Endothelial cell of umbilical vein (primary cell): ENCODE data around the gene ITPR1. TPM values are rescaled to one million over a fixed set of nuclear protein-coding genes. Genes with fewer than 3 reads are reported as not detected.

Source experiments
- BruUV-seq: library from RNA; stranded (reverse); fragments of 400-500 nt; replicated peaks from 2 replicates; lab custom pipeline; 2021; lab: Mats Ljungman, UMichigan
- CTCF ChIA-PET: fragments of 300-600, 350-600 bp; sonication (Branson Sonifier 250); formaldehyde crosslinking; loops from one replicate; lab custom pipeline; 2021; ENCODE audit warnings: antibody characterized with exemption, inconsistent platforms; lab: Charles Lee
- POLR2A ChIA-PET: fragments of 300-600, 350-600 bp; sonication (Branson Sonifier 250); formaldehyde crosslinking; loops from one replicate; lab custom pipeline; 2021; ENCODE audit warnings: antibody characterized with exemption, inconsistent platforms; lab: Charles Lee
- DNase-seq: peaks from one replicate; pipeline ENCODE4 v3.0.0-alpha.2; 2011; ENCODE audit warnings: low read depth, low spot score
- FAIRE-seq: peaks from 2 replicates; lab custom pipeline; 2011; peaks lifted over from hg19 to GRCh38; lab: Jason Lieb, UNC
- H2AFZ ChIP-seq: 2 replicates; pipeline ENCODE4 v1.6.0; 2012; ENCODE audit warnings: low read depth, low read length, control low read depth, inconsistent platforms
- H3K27ac ChIP-seq: 2 replicates; pipeline ENCODE4 v1.5.1; 2011; ENCODE audit warnings: low read depth, mild to moderate bottlenecking, control low read depth, low read length, moderate library complexity; ENCODE audit not compliant: insufficient read depth
- H3K27me3 ChIP-seq, 2 experiments: 2 replicates each; pipeline versions ENCODE4 v1.6.0 to v1.6.1; 2011; ENCODE audit warnings: low read length in 2 of 2, mixed read lengths in 1 of 2; ENCODE audit not compliant: control insufficient read depth in 2 of 2, insufficient read depth in 2 of 2
- H3K36me3 ChIP-seq, 2 experiments: 2 replicates in 1 of 2; 3 replicates in 1 of 2; pipeline ENCODE4 v1.5.1; 2011; ENCODE audit warnings: low read length in 2 of 2, mild to moderate bottlenecking in 1 of 2, moderate library complexity in 1 of 2; ENCODE audit not compliant: control insufficient read depth in 2 of 2, insufficient read depth in 2 of 2; ENCODE audit errors: extremely low read depth in 1 of 2
- H3K4me1 ChIP-seq: 3 replicates; pipeline ENCODE4 v1.5.1; 2011; ENCODE audit warnings: mild to moderate bottlenecking, low read length; ENCODE audit not compliant: control insufficient read depth, insufficient read depth; ENCODE audit errors: extremely low read depth
- H3K4me2 ChIP-seq: 2 replicates; pipeline ENCODE4 v1.6.1; 2011; ENCODE audit warnings: low read length, control low read depth, mixed read lengths; ENCODE audit not compliant: insufficient read depth
- H3K4me3 ChIP-seq, 3 experiments: fragments of 200-600 bp in 1 of 3; sonication (generic), shearing (Covaris generic) in 1 of 3; replicated peaks in 1 of 3; 2 replicates each; pipeline ENCODE4 v1.5.1; 2011 to 2016; ENCODE audit warnings: control low read depth in 3 of 3, low read length in 3 of 3, mild to moderate bottlenecking in 2 of 3, inconsistent platforms in 1 of 3, low read depth in 1 of 3, moderate library complexity in 1 of 3; ENCODE audit not compliant: insufficient read depth in 1 of 3
- H3K79me2 ChIP-seq: 2 replicates; pipeline ENCODE4 v1.6.0; 2012; ENCODE audit warnings: low read length, inconsistent platforms; ENCODE audit not compliant: control insufficient read depth, insufficient read depth
- H3K9ac ChIP-seq: replicated peaks from 2 replicates; pipeline ENCODE3; 2011; ENCODE audit warnings: low read length, control low read depth; ENCODE audit not compliant: insufficient read depth; ENCODE audit errors: extremely low read depth
- H3K9me1 ChIP-seq: replicated peaks from 3 replicates; pipeline ENCODE4 v1.6.0; 2011; ENCODE audit warnings: mild to moderate bottlenecking, low read length; ENCODE audit not compliant: control insufficient read depth, insufficient read depth; ENCODE audit errors: extremely low read depth
- H3K9me3 ChIP-seq: replicated peaks from 2 replicates; pipeline ENCODE4 v1.5.1; 2012; ENCODE audit warnings: low read length, inconsistent platforms; ENCODE audit not compliant: control insufficient read depth, insufficient read depth
- H4K20me1 ChIP-seq: replicated peaks from 2 replicates; pipeline ENCODE3; 2011; ENCODE audit warnings: mild to moderate bottlenecking, low read length; ENCODE audit not compliant: control insufficient read depth, insufficient read depth; ENCODE audit errors: extremely low read depth
- CTCF ChIP-seq, 2 donors: IDR thresholded peaks; 1 replicate in 1 of 2; 2 replicates in 1 of 2; pipeline ENCODE4 v1.5.1; 2011; ENCODE audit warnings: low read length in 2 of 2, mild to moderate bottlenecking in 2 of 2, moderate library complexity in 2 of 2, control low read depth in 1 of 2, inconsistent platforms in 1 of 2, low read depth in 1 of 2; ENCODE audit not compliant: insufficient read depth in 1 of 2; ENCODE audit errors: extremely low read depth in 1 of 2
- EZH2 ChIP-seq: IDR thresholded peaks from 2 replicates; pipeline ENCODE4 v1.6.1; 2012; ENCODE audit warnings: borderline replicate concordance, low read depth, mild to moderate bottlenecking, moderate library complexity, low read length, inconsistent platforms; ENCODE audit not compliant: severe bottlenecking
- FOS ChIP-seq: IDR thresholded peaks from 2 replicates; pipeline ENCODE4 v1.6.1; 2011; ENCODE audit warnings: mild to moderate bottlenecking, low read length, moderate library complexity, borderline replicate concordance; ENCODE audit not compliant: insufficient read depth
- GATA2 ChIP-seq: IDR thresholded peaks from 2 replicates; pipeline ENCODE4 v1.7.0; 2011; ENCODE audit warnings: low read depth, mild to moderate bottlenecking, moderate library complexity, mixed read lengths, low read length; ENCODE audit not compliant: insufficient read length, insufficient read depth
- JUN ChIP-seq: IDR thresholded peaks from 2 replicates; pipeline ENCODE4 v1.6.1; 2011; ENCODE audit warnings: borderline replicate concordance, low read depth; ENCODE audit not compliant: insufficient read length, insufficient read depth
- MAX ChIP-seq: IDR thresholded peaks from 2 replicates; pipeline ENCODE4 v1.6.1; 2011; ENCODE audit not compliant: insufficient read depth, insufficient read length
- MYC ChIP-seq: IDR thresholded peaks from one replicate; pipeline ENCODE4 v1.6.1; 2011; ENCODE audit warnings: mild to moderate bottlenecking, low read depth, low read length
- POLR2A ChIP-seq: IDR thresholded peaks from 2 replicates; pipeline ENCODE4 v1.6.1; 2012; ENCODE audit warnings: low read depth, mild to moderate bottlenecking, control low read depth, low read length
- POLR2AphosphoS5 ChIP-seq: IDR thresholded peaks from 2 replicates; pipeline ENCODE4 v1.6.1; 2012; ENCODE audit warnings: low read depth, mild to moderate bottlenecking, control low read depth, low read length, moderate library complexity; ENCODE audit not compliant: insufficient read depth
- dilution Hi-C: fragments of 300-500 bp; cut with MboI; formaldehyde crosslinking; loops from one replicate; pipeline ENCODE4 v1.15.0; 2019; ENCODE audit warnings: low sequenced_read_pairs; ENCODE audit not compliant: extremely low pct_ligation_motif_present
- intact Hi-C: fragments of 100-400 bp; cut with micrococcal nuclease; formaldehyde crosslinking; loops from one replicate; pipeline ENCODE4 v1.10.0; 2022
- polyA plus RNA-seq, 4 experiments: library from polyadenylated mRNA; depleted of rRNA in 3 of 4; stranded (reverse) in 3 of 4; unstranded in 1 of 4; fragments of >200 nt; gene quantifications; 2 replicates each; pipeline versions ENCODE4 v1.2.1 to v1.2.3, GENCODE V29; 2011 to 2012; ENCODE audit warnings: missing spikeins in 1 of 4
- total RNA-seq: library from RNA; stranded (reverse); gene quantifications from 2 replicates; pipeline ENCODE4 v1.2.3, GENCODE V29; 2021

Gene ITPR1
- total and polyA plus RNA-seq, 2 donors (not counting 3 experiments of a cell fraction or from before 2014, with no cell fraction given) = 5.1 to 16.1 TPM

GRCh38 chr3:4718179-4718736 lies 225.1 kb downstream of the ITPR1 start:
- no peak overlapping the region for H2AFZ ChIP-seq
- no peaks in the 10 kb centered on the region for H3K4me1 ChIP-seq

More at GRCh38 chr3:4718179-4718736, 225.1 kb downstream of the ITPR1 start:
- DNase-seq = no peak
- FAIRE-seq = no peak
- H3K27ac ChIP-seq = no peak overlapping the region
- ChIA-PET CTCF (interaction anchor here (1.1 to 8.8 kb wide), 4 partner anchors 33 to 341 kb away, joined by 6 to 284 read pairs (median 110); partner anchors contain the start of gene BHLHE40), POLR2A (no interaction called here)
- intact Hi-C loops (no loop called here), dilution Hi-C loops (no loop called here)
- no TSS peak for BruUV-seq
- no peaks in the 10 kb centered on the region for H3K27me3 ChIP-seq
- H3K9me3 ChIP-seq = no peaks in the 10 kb centered on the region
- no peaks in the 10 kb centered on the region for H4K20me1 ChIP-seq
- H3K9ac ChIP-seq = no peak overlapping the region
- TF ChIP-seq MAX (no peak), JUN (no peak), POLR2AphosphoS5 (no peak), GATA2 (no peak), EZH2 (no peak), MYC (no peak), FOS (no peak), CTCF (IDR thresholded peaks at IDR 0.05; ENCODE audit: extremely low read depth in 1 of 2, insufficient read depth in 1 of 2, low read depth in 1 of 2, low read length in 2 of 2) (no peak), POLR2A (no peak)
- no peak overlapping the region for H3K4me2 ChIP-seq
- H3K9me1 ChIP-seq = no peaks in the 10 kb centered on the region
- no peak overlapping the region for H3K4me3 ChIP-seq
- H3K79me2 ChIP-seq = no peaks in the 10 kb centered on the region
- no peaks in the 10 kb centered on the region for H3K36me3 ChIP-seq
